ENCODE measurements around the gene CTBP2. TPM values are rescaled to one million over a fixed set of nuclear protein-coding genes. Genes with fewer than 3 reads are reported as not detected.
A peak's percentile ranks its signal among the peaks of the same experiment; 100 is the strongest.

CTBP2 gene
- total and polyA plus RNA-seq, 8 donors, result 21.3 to 169 (median 61.6) TPM

GRCh38 chr10:125010362-125010761, 150.0 kb downstream of the CTBP2 start:
- 63 to 74% (median 68%) methylated on average over 5 of the region's 5 CpGs for WGBS, 5 donors
- DNase-seq, result peak in 1 of 2 donors; percentile 21
- H3K4me3 ChIP-seq, result no peak overlapping the region
- no peaks in the 10 kb centered on the region for H3K9me3 ChIP-seq
- no peaks in the 10 kb centered on the region for H3K27me3 ChIP-seq
- TF ChIP-seq EP300 (IDR thresholded peaks at IDR 0.05), result no peak
- peak in 1 of 3 donors; percentile 27 for TF ChIP-seq POLR2AphosphoS5 (IDR thresholded peaks at IDR 0.05)
- peaks cover 0 to 27% (median 22%) of the 10 kb centered on the region in 4 donors for H3K36me3 ChIP-seq
- H3K4me1 ChIP-seq, result peaks cover 39 to 93% (median 70%) of the 10 kb centered on the region in 4 donors
- peak overlapping the region in 4 of 5 donors; percentile 72 to 90 (median 80) for H3K27ac ChIP-seq
- intact Hi-C loops (cut with DNase I; ENCODE audit: low total_unique reads), result no loop called here

GRCh38 chr10:125009661-125010161, 150.7 kb downstream of the CTBP2 start:
- peaks cover 33 to 93% (median 66%) of the 10 kb centered on the region in 4 donors for H3K4me1 ChIP-seq
- peak in 1 of 2 donors; percentile 53 for DNase-seq
- peak overlapping the region; percentile 68 to 90 (median 74) for H3K27ac ChIP-seq
- no peak overlapping the region for H3K4me3 ChIP-seq
- intact Hi-C loops (cut with DNase I; ENCODE audit: low total_unique reads), result no loop called here
- no peaks in the 10 kb centered on the region for H3K27me3 ChIP-seq
- TF ChIP-seq EP300 (IDR thresholded peaks at IDR 0.05) (no peak), POLR2AphosphoS5 (IDR thresholded peaks at IDR 0.05) (no peak), POLR2A (IDR thresholded peaks at IDR 0.05) (no peak), CTCF (IDR thresholded peaks at IDR 0.05) (no peak)
- H3K9me3 ChIP-seq, result no peaks in the 10 kb centered on the region
- 69 to 72% (median 69%) methylated on average over 15 of the region's 15 CpGs for WGBS, 5 donors
- H3K36me3 ChIP-seq, result peaks cover 0 to 34% (median 28%) of the 10 kb centered on the region in 4 donors

GRCh38 chr10:125008689-125009638, 151.4 kb downstream of the CTBP2 start:
- Histone ChIP-seq H3K27me3 (no peaks in the 10 kb centered on the region), H3K36me3 (peaks cover 0 to 39% (median 32%) of the 10 kb centered on the region in 4 donors), H3K4me1 (peaks cover 25 to 92% (median 62%) of the 10 kb centered on the region in 4 donors), H3K27ac (peak overlapping the region; percentile 70 to 90 (median 74)), H3K4me3 (peak overlapping the region in 3 of 4 donors; percentile 4 to 31 (median 16)), H3K9me3 (no peaks in the 10 kb centered on the region)
- intact Hi-C loops (cut with DNase I; ENCODE audit: low total_unique reads), result no loop called here
- TF ChIP-seq POLR2A (IDR thresholded peaks at IDR 0.05) (no peak), EP300 (IDR thresholded peaks at IDR 0.05) (no peak), POLR2AphosphoS5 (IDR thresholded peaks at IDR 0.05) (peak in 1 of 3 donors; percentile 43), CTCF (IDR thresholded peaks at IDR 0.05) (no peak)
- peak; percentile 58 to 76 for DNase-seq
- 36 to 57% (median 55%) methylated on average over 20 to 22 of the region's 22 CpGs for WGBS, 5 donors

- H3K27me3 ChIP-seq, result no peaks in the 10 kb centered on the region
- peaks cover 7 to 53% (median 38%) of the 10 kb centered on the region in 4 donors for H3K36me3 ChIP-seq
- 79 to 91% (median 82%) methylated on average over 6 of the region's 6 CpGs for WGBS, 5 donors
- DNase-seq, result peak in 1 of 2 donors; percentile 16
- H3K9me3 ChIP-seq, result no peaks in the 10 kb centered on the region
- H3K27ac ChIP-seq, result peak overlapping the region in 4 of 5 donors; percentile 72 to 90 (median 80)
- H3K4me3 ChIP-seq, result peak overlapping the region in 1 of 4 donors; percentile 16
- peaks cover 24 to 97% (median 64%) of the 10 kb centered on the region in 4 donors for H3K4me1 ChIP-seq
- no peak for TF ChIP-seq POLR2A (IDR thresholded peaks at IDR 0.05)
- TF ChIP-seq CTCF (IDR thresholded peaks at IDR 0.05), result no peak
- TF ChIP-seq POLR2AphosphoS5 (IDR thresholded peaks at IDR 0.05), result no peak
- TF ChIP-seq EP300 (IDR thresholded peaks at IDR 0.05), result no peak
- intact Hi-C loops (cut with DNase I; ENCODE audit: low total_unique reads), result no loop called here
These were observed 152.9 kb downstream of the CTBP2 start for GRCh38 chr10:125007436-125007835.

Data from stomach (tissue), 9 donors.